Caco-2 (cell line): Measurements from ENCODE around the gene NDUFA13. TPM values are rescaled to one million over a fixed set of nuclear protein-coding genes. Genes with fewer than 3 reads are reported as not detected.

Source experiments
- BruUV-seq: library from RNA; stranded (reverse); fragments of 400-500 nt; replicated peaks from 2 replicates; lab custom pipeline; 2021; lab: Mats Ljungman, UMichigan
- CTCF ChIA-PET: fragments of 300-600 bp; sonication (Branson Sonifier 250); formaldehyde crosslinking; loops from one replicate; lab custom pipeline; 2022; ENCODE audit warnings: antibody characterized with exemption; lab: Charles Lee
- POLR2A ChIA-PET: fragments of 300-600 bp; sonication (Branson Sonifier 250); formaldehyde crosslinking; loops from one replicate; lab custom pipeline; 2022; ENCODE audit warnings: antibody characterized with exemption; lab: Charles Lee
- DNase-seq, 2 experiments: peaks; one replicate each; pipeline versions ENCODE4 v3.0.0 to v3.0.0-alpha.2; 2020 to 2022
- H3K27me3 ChIP-seq: replicated peaks from 2 replicates; pipeline ENCODE4 v1.6.0; 2011; ENCODE audit warnings: low read length; ENCODE audit not compliant: control insufficient read depth, insufficient read depth
- H3K36me3 ChIP-seq: 2 replicates; pipeline ENCODE4 v1.5.1; 2011; ENCODE audit warnings: low read length; ENCODE audit not compliant: control insufficient read depth, insufficient read depth
- H3K4me1 ChIP-seq: fragments of 250-450 bp; sonication (Bioruptor Pico); 2 replicates; pipeline ENCODE4 v1.5.1; 2020; ENCODE audit warnings: mild to moderate bottlenecking
- H3K4me3 ChIP-seq: 2 replicates; pipeline ENCODE4 v1.5.1; 2011; ENCODE audit warnings: low read depth, mild to moderate bottlenecking, control low read depth, low read length
- H3K9me3 ChIP-seq: fragments of 250-450 bp; sonication (Bioruptor Pico); 2 replicates; pipeline ENCODE4 v1.5.1; 2020; ENCODE audit warnings: mild to moderate bottlenecking, moderate library complexity
- H3K27ac Mint-ChIP-seq: one replicate; pipeline ENCODE4 v1.8.0; 2022; ENCODE audit warnings: mixed read lengths; ENCODE audit not compliant: unreplicated experiment
- H3K27me3 Mint-ChIP-seq: one replicate; pipeline ENCODE4 v1.8.0; 2022; ENCODE audit warnings: mixed read lengths; ENCODE audit not compliant: insufficient read depth, unreplicated experiment
- H3K36me3 Mint-ChIP-seq: one replicate; pipeline ENCODE4 v1.8.0; 2022; ENCODE audit warnings: mild to moderate bottlenecking, mixed read lengths; ENCODE audit not compliant: insufficient read depth, unreplicated experiment
- H3K4me1 Mint-ChIP-seq: one replicate; pipeline ENCODE4 v1.8.0; 2022; ENCODE audit warnings: low read depth, mixed read lengths; ENCODE audit not compliant: unreplicated experiment
- H3K4me3 Mint-ChIP-seq: one replicate; pipeline ENCODE4 v1.8.0; 2022; ENCODE audit warnings: mild to moderate bottlenecking, moderate library complexity, mixed read lengths; ENCODE audit not compliant: unreplicated experiment
- H3K9me3 Mint-ChIP-seq: one replicate; pipeline ENCODE4 v1.8.0; 2022; ENCODE audit warnings: mixed read lengths; ENCODE audit not compliant: unreplicated experiment
- intact Hi-C: fragments of 100-400 bp; cut with micrococcal nuclease; formaldehyde crosslinking; loops from one replicate; pipeline ENCODE4 v1.10.0; 2022; ENCODE audit not compliant: unreplicated experiment
- total RNA-seq: library from RNA; stranded (reverse); gene quantifications from 2 replicates; pipeline ENCODE4 v1.2.3, GENCODE V29; 2022
- TF ChIP-seq, protein P1 (sequence below), 2 experiments: fragments of 200-600 bp in 1 of 2; IDR thresholded peaks; 1 replicate in 1 of 2; 2 replicates in 1 of 2; pipeline versions ENCODE4 v1.5.1 to v1.8.0; 2011 to 2022; ENCODE audit warnings: antibody characterized with exemption in 1 of 2, control low read depth in 1 of 2, inconsistent platforms in 1 of 2, low read depth in 1 of 2, low read length in 1 of 2, mild to moderate bottlenecking in 1 of 2, moderate library complexity in 1 of 2; ENCODE audit not compliant: insufficient read depth in 1 of 2, severe bottlenecking in 1 of 2, unreplicated experiment in 1 of 2

Gene NDUFA13
- total RNA-seq, 1 experiment from 2014 or later, result 355 TPM

DNA sequence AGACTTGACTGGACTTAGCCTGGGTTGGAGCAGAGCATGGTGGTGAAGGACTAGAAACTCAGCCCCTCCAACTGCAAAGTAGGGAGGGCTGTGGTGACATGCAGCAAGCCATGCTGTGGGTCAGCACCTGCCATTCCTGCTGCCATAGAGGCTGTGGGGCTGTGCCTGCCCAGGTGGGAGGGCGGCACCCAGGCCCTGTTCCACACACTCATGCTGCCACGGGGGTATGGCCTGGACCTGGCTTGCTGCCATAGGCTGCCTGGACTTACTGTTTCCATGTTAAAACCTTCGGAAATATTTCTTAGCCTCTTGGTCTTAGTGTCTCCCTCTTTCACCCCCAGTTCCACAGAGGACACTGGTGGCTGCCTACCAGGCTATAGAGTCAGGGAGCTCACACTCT is 51.4 kb downstream of the NDUFA13 start:
- Mint-ChIP-seq H3K9me3 (no peaks in the 10 kb centered on the region), H3K4me1 (no peaks in the 10 kb centered on the region), H3K27me3 (no peaks in the 10 kb centered on the region), H3K4me3 (no peak overlapping the region), H3K36me3 (no peaks in the 10 kb centered on the region), H3K27ac (no peak overlapping the region)
- Histone ChIP-seq H3K36me3 (no peaks in the 10 kb centered on the region), H3K27me3 (no peaks in the 10 kb centered on the region), H3K9me3 (no peaks in the 10 kb centered on the region), H3K4me1 (peaks cover 4% of the 10 kb centered on the region; the same call in 1 of the 2 replicates), H3K4me3 (no peak overlapping the region)
- POLR2A ChIA-PET, result no interaction called here
- CTCF ChIA-PET, result interaction anchor here (0.6 kb wide), 1 partner anchor 61 kb away, joined by 4 read pairs; no protein-coding TSS in a partner anchor
- DNase-seq, result no peak
- intact Hi-C loops, result no loop called here
- BruUV-seq, result no TSS peak
- TF ChIP-seq, protein P1, sequence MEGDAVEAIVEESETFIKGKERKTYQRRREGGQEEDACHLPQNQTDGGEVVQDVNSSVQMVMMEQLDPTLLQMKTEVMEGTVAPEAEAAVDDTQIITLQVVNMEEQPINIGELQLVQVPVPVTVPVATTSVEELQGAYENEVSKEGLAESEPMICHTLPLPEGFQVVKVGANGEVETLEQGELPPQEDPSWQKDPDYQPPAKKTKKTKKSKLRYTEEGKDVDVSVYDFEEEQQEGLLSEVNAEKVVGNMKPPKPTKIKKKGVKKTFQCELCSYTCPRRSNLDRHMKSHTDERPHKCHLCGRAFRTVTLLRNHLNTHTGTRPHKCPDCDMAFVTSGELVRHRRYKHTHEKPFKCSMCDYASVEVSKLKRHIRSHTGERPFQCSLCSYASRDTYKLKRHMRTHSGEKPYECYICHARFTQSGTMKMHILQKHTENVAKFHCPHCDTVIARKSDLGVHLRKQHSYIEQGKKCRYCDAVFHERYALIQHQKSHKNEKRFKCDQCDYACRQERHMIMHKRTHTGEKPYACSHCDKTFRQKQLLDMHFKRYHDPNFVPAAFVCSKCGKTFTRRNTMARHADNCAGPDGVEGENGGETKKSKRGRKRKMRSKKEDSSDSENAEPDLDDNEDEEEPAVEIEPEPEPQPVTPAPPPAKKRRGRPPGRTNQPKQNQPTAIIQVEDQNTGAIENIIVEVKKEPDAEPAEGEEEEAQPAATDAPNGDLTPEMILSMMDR (IDR thresholded peaks at IDR 0.05; ENCODE audit: insufficient read depth in 1 of 2, low read depth in 1 of 2, low read length in 1 of 2, severe bottlenecking in 1 of 2, unreplicated experiment in 1 of 2), result no peak

DNA sequence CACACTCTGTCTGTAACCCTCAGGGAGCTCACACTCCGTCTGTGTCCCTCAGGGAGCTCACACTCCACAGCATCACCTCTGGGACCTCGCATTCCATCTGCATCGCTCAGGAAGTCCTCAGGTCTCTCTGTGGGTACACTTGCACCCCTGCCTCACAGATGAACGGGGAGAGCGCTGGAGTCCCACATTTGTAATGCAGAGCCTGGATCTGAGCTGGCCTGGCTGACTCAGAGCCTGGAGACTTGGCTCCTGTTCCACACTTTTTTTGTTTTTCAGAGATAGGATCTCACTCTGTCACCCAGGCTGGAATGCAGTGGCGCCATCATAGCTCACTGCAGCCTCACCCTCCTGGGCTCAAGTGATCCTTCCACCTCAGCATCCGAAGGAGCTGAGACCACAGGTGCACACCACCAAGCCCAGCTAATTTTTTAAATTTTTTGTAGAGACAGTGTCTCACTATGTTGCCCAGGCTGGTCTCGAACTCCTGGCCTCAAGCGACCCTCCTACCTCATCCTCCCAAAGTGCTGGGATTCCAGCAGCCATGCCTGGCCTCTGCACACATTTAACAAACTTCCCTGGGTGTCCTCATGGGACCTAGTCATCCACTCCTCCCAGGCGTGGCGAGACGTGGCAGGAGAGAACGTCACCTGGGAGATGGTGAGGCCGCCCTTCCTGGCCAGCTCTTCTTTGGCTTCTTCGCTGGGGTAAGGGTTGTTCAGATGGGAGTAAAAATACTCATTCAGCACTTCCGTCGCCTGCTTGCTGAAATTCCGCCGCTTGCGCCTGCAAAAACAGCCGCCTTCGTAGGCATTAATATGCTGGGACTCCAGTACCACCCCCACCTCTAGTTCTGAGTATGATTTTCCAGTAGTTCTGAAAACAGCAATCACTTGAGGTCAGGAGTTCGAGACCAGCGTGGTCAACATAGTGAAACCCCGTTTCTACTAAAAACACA is 53.1 kb downstream of the NDUFA13 start:
- no peaks in the 10 kb centered on the region for H3K4me1 Mint-ChIP-seq
- no peak for DNase-seq
- Histone ChIP-seq H3K4me3 (no peak overlapping the region), H3K4me1 (peaks cover 4% of the 10 kb centered on the region; the same call in 1 of the 2 replicates), H3K27me3 (no peaks in the 10 kb centered on the region), H3K9me3 (no peaks in the 10 kb centered on the region), H3K36me3 (no peaks in the 10 kb centered on the region)
- no peak overlapping the region for H3K27ac Mint-ChIP-seq
- ChIA-PET POLR2A (interaction anchor here (0.6 kb wide), 1 partner anchor 79 kb away, joined by 4 read pairs; no protein-coding TSS in a partner anchor), CTCF (interaction anchor here (0.6 to 1.7 kb wide), 3 partner anchors 15 to 166 kb away, joined by 3 to 5 read pairs (median 3); no protein-coding TSS in a partner anchor)
- TF ChIP-seq, protein P1 (IDR thresholded peaks at IDR 0.05; ENCODE audit: insufficient read depth in 1 of 2, low read depth in 1 of 2, low read length in 1 of 2, severe bottlenecking in 1 of 2, unreplicated experiment in 1 of 2), result no peak
- no TSS peak for BruUV-seq
- no peak overlapping the region for H3K4me3 Mint-ChIP-seq
- intact Hi-C loops, result no loop called here
- H3K36me3 Mint-ChIP-seq, result no peaks in the 10 kb centered on the region
- H3K27me3 Mint-ChIP-seq, result no peaks in the 10 kb centered on the region
- no peaks in the 10 kb centered on the region for H3K9me3 Mint-ChIP-seq

DNA sequence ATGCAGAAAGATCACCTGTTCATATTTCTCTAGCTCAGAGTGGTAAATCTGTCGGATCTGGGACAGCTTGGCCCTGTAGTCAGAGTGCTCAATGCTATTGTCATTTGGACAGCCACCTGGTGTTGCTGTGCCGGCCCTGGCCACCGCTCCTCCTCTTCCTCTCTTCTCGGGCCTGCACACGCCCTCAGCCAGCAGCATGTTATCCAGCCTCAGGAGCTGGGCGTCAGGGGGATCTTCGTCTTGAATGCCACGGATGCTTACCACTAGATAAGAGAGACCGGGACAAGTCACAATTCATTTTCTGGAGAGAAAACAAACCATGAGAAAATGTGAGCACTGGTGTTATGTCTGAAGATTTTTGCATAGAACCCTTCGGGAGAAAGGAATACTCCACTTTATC is 54.5 kb downstream of the NDUFA13 start:
- BruUV-seq, result no TSS peak
- no peak overlapping the region for H3K4me3 ChIP-seq
- H3K27me3 Mint-ChIP-seq, result no peaks in the 10 kb centered on the region
- peaks cover 4% of the 10 kb centered on the region for H3K4me1 Mint-ChIP-seq
- CTCF ChIA-PET, result no interaction called here
- H3K27ac Mint-ChIP-seq, result no peak overlapping the region
- H3K9me3 Mint-ChIP-seq, result no peaks in the 10 kb centered on the region
- H3K4me3 Mint-ChIP-seq, result no peak overlapping the region
- no peaks in the 10 kb centered on the region for H3K36me3 ChIP-seq
- H3K4me1 ChIP-seq, result peaks cover 4% of the 10 kb centered on the region; the same call in 1 of the 2 replicates
- POLR2A ChIA-PET, result no interaction called here
- peaks cover 4% of the 10 kb centered on the region for H3K36me3 Mint-ChIP-seq
- TF ChIP-seq, protein P1 (IDR thresholded peaks at IDR 0.05; ENCODE audit: insufficient read depth in 1 of 2, low read depth in 1 of 2, low read length in 1 of 2, severe bottlenecking in 1 of 2, unreplicated experiment in 1 of 2), result no peak
- no peak for DNase-seq
- no peaks in the 10 kb centered on the region for H3K27me3 ChIP-seq
- no peaks in the 10 kb centered on the region for H3K9me3 ChIP-seq
- intact Hi-C loops, result no loop called here
